PC-9 (cell line): ENCODE results near the gene CDH13.

Source experiments
- CTCF ChIP-seq: fragments of 200-600 bp; sonication (generic); conservative IDR thresholded peaks from 2 replicates; pipeline ENCODE4 v1.6.1; 2017; ENCODE audit warnings: mixed run types, antibody characterized with exemption, mild to moderate bottlenecking, moderate library complexity
- EZH2 ChIP-seq: fragments of 200-600 bp; sonication (generic); IDR thresholded peaks from 2 replicates; pipeline ENCODE4 v1.8.0; 2017; ENCODE audit warnings: antibody characterized with exemption, low read depth

GRCh38 chr16:83516931-83517330, 890.2 kb downstream of the CDH13 start:
- TF ChIP-seq CTCF (no peak), EZH2 (no peak)
